Measurements from ENCODE around the gene CCNB3.

The CCNB3 gene

DNA sequence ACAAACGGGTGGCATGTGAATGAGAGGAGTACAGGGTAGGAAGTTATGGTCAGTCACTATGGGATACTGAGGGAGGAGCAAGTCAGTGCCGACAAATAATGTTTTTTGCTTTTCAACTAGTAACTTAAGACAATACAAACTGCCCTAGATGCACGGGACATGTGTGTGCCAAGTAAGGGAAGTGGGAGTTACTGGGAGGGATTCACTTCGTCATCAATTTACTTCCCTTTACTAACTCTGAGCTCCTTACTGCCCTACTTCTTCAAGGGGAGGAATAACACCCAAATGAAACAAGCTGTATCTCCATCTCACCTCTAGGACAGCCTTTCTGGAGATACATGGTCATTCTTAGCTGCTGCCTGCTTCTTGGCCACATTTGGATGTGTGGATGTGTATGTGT, 168.4 kb downstream of the CCNB3 start:
- DNase-seq: no peak

DNA sequence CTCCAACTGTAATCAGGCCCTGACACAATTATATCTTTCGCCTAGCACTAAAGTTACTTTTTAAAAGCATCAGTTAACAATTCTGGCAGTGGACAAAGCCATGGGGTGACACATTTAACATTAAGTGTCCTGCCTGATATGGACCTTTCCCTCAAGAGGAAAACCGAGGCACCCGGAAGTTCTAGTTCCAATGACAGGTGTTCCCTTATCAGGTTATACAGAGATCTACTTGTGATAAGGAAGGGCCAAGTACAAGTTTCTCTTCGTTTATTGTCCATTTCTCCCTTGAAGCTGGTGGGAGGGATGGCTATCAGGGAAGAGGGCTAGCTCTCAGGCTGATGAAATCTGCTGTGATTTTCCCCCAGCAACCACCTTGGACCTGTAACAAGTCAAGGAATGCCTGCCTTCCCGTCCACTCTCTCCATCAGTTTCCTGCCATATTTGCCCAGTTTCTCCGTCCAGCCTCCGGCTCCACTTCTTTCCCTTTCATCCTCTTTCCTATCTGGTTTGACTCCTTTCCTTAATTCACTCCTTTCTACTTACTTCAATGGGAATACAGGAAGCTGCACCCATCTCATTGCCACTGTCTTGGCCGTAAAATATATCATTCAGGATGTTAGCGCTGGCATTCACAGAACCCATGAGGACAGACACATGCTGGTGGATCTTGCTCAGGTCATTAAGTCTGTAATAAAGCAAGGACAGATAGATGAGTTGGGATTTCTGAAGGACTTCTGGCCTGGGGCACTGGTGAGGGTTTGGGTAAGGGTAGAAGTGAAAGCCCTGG, 171.1 kb downstream of the CCNB3 start:
- DNase-seq: no peak

DNA sequence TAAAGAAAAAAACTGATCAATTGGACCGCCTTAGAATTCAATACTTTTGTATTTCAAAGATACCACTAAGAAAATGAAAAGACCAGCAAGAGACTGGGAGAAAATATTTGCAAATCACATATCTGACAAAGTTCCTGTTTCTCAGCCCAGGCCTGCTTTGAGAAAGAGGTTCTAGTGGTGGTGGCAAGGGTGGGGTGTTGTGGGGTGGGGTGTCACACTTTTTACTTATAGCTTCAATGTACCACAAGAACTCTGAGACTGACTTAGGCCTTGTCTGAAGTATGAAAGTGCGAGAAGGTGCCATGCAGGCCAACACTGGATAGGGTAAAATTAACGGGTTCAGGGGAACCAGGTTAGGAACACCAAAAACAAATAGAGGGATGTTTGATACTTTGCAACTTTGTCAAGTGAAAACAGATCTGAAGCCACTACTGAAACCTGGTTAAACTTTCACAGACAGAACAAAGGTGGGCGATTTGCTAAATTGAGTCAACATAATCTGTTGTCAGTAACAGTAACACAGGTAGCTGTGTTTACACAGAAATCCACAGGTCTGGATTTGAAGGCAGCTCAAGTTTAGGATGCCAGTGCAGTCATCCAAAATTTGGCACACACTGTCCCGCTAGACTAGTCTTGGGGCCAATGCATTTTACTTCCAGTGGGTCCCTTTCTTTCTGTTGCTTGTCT, 177.3 kb downstream of the CCNB3 start:
- DNase-seq: no peak

DNA sequence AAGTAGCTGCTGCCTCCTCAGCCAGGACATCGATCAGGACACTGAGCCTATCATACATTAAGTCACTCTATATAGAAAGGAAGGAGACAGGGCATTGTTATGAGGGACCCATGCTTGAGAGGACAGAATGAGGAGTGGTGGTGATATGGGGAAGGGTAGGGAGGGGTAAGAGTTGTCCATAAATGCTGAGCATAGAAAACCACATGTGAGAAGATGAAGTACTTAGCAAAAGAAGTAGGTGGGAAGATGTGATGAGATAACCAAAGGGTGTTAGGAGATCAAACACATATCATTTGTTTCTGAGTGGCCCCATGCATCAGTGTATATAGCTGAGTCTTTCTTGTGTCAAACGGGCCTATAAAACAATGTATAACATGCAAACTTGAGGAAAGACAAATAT, 182.0 kb downstream of the CCNB3 start:
- DNase-seq: no peak

DNA sequence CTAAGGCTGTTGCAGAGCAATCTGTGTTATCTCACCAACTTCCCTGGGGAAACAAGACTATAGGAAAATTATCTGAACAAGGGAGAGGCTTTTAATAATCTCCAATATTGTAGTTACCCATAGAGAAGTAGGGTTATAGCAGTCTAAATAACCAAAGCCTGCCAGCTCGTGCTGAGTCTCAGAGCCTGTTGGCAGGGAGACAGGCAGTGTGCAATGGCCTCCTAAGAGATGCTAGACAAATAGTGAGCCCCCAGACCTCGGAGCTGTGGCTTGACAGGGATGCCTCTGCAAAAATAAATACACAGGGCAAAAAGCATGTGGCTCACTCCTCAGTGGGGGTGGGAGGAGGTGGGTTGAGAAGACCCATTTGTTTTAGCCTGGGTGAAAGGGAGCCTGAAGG, 189.3 kb downstream of the CCNB3 start:
- DNase-seq: no peak

All from NCI-H82 (cell line).